ENCODE data around the gene S100Z. TPM values are rescaled to one million over a fixed set of nuclear protein-coding genes. Genes with fewer than 3 reads are reported as not detected.

The S100Z gene
- total RNA-seq, 1 donor from 2014 or later, result not detected

DNA sequence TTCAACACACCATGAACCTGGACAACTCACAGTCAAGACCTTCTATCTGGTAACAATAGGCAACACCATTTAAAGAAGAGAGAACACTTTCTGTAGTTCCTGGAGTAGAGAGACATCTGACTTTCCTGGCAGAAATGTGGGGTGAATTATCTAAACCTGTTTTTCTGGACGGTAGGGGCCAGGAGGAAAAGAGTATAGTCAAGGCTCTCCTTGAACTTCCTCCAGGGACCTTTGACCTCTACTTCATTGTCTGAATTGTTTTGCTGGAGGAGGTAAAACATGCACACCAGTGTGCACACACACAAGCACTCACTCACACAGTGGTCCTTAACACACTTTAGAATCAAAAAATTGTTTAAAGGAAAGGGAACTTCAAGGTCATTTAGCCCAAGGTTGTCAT lies 13.2 kb downstream of the S100Z start:
- no peaks in the 10 kb centered on the region for H3K36me3 ChIP-seq
- H3K4me1 Mint-ChIP-seq, result peaks cover 18% of the 10 kb centered on the region
- no peak overlapping the region for H3K4me2 ChIP-seq
- no peaks in the 10 kb centered on the region for H3K9me3 ChIP-seq (ENCODE audit: low read depth)
- peaks cover 3% of the 10 kb centered on the region for H3K4me1 ChIP-seq
- no peaks in the 10 kb centered on the region for H3K36me3 Mint-ChIP-seq
- no peak overlapping the region for H3K4me3 ChIP-seq
- H3K4me3 Mint-ChIP-seq, result no peak overlapping the region
- TF ChIP-seq EZH2phosphoT487 (IDR thresholded peaks at IDR 0.05) (no peak), EZH2 (IDR thresholded peaks at IDR 0.05) (no peak)
- TF ChIP-seq, protein P1, sequence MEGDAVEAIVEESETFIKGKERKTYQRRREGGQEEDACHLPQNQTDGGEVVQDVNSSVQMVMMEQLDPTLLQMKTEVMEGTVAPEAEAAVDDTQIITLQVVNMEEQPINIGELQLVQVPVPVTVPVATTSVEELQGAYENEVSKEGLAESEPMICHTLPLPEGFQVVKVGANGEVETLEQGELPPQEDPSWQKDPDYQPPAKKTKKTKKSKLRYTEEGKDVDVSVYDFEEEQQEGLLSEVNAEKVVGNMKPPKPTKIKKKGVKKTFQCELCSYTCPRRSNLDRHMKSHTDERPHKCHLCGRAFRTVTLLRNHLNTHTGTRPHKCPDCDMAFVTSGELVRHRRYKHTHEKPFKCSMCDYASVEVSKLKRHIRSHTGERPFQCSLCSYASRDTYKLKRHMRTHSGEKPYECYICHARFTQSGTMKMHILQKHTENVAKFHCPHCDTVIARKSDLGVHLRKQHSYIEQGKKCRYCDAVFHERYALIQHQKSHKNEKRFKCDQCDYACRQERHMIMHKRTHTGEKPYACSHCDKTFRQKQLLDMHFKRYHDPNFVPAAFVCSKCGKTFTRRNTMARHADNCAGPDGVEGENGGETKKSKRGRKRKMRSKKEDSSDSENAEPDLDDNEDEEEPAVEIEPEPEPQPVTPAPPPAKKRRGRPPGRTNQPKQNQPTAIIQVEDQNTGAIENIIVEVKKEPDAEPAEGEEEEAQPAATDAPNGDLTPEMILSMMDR (IDR thresholded peaks at IDR 0.05), result no peak
- H2AFZ ChIP-seq (replicated peaks), result no peak overlapping the region
- H3K27ac Mint-ChIP-seq, result no peak overlapping the region
- H3K27me3 ChIP-seq, result no peaks in the 10 kb centered on the region
- no peaks in the 10 kb centered on the region for H4K20me1 ChIP-seq (ENCODE audit: low read depth)
- no peaks in the 10 kb centered on the region for H3K79me2 ChIP-seq (ENCODE audit: low read depth)
- H3K27me3 Mint-ChIP-seq (ENCODE audit: insufficient read depth, low read depth), result peaks cover 2% of the 10 kb centered on the region
- no peak overlapping the region for H3K27ac ChIP-seq
- no peaks in the 10 kb centered on the region for H3F3A ChIP-seq (ENCODE audit: low read depth)
- H3K9ac ChIP-seq, result no peak overlapping the region
- no peak for DNase-seq (ENCODE audit: low spot score)
- H3K9me3 Mint-ChIP-seq, result no peaks in the 10 kb centered on the region

- no peak for DNase-seq (ENCODE audit: low spot score)
- no peaks in the 10 kb centered on the region for H3K9me3 Mint-ChIP-seq
Observed at GRCh38 chr5:76866503-76866902, 16.7 kb downstream of the S100Z start.

GRCh38 chr5:76867038-76867437 lies 17.2 kb downstream of the S100Z start:
- no peak for DNase-seq (ENCODE audit: low spot score)
- Histone ChIP-seq H3K4me1 (no peaks in the 10 kb centered on the region), H4K20me1 (ENCODE audit: low read depth) (no peaks in the 10 kb centered on the region), H3K36me3 (no peaks in the 10 kb centered on the region), H3K79me2 (ENCODE audit: low read depth) (no peaks in the 10 kb centered on the region), H3K27me3 (no peaks in the 10 kb centered on the region), H3K4me3 (no peak overlapping the region), H3K9me3 (ENCODE audit: low read depth) (no peaks in the 10 kb centered on the region), H3F3A (ENCODE audit: low read depth) (no peaks in the 10 kb centered on the region), H3K27ac (no peak overlapping the region), H3K9ac (no peak overlapping the region), H2AFZ (replicated peaks) (no peak overlapping the region), H3K4me2 (no peak overlapping the region)
- peaks cover 16% of the 10 kb centered on the region for H3K4me1 Mint-ChIP-seq
- no peaks in the 10 kb centered on the region for H3K9me3 Mint-ChIP-seq
- H3K27ac Mint-ChIP-seq, result no peak overlapping the region
- no peaks in the 10 kb centered on the region for H3K36me3 Mint-ChIP-seq
- TF ChIP-seq EZH2 (IDR thresholded peaks at IDR 0.05), result no peak
- TF ChIP-seq EZH2phosphoT487 (IDR thresholded peaks at IDR 0.05), result no peak
- TF ChIP-seq, protein P1 (IDR thresholded peaks at IDR 0.05), result no peak
- H3K27me3 Mint-ChIP-seq (ENCODE audit: insufficient read depth, low read depth), result peaks cover 4% of the 10 kb centered on the region
- no peak overlapping the region for H3K4me3 Mint-ChIP-seq

More at GRCh38 chr5:76866503-76866902, 16.7 kb downstream of the S100Z start:
- no peaks in the 10 kb centered on the region for H3K79me2 ChIP-seq (ENCODE audit: low read depth)
- Mint-ChIP-seq H3K27me3 (ENCODE audit: insufficient read depth, low read depth) (peaks cover 4% of the 10 kb centered on the region), H3K36me3 (no peaks in the 10 kb centered on the region), H3K4me3 (no peak overlapping the region), H3K27ac (no peak overlapping the region), H3K4me1 (peaks cover 20% of the 10 kb centered on the region)
- H4K20me1 ChIP-seq (ENCODE audit: low read depth), result no peaks in the 10 kb centered on the region
- H2AFZ ChIP-seq (replicated peaks), result no peak overlapping the region
- no peak overlapping the region for H3K27ac ChIP-seq
- no peak overlapping the region for H3K4me2 ChIP-seq
- peaks cover 3% of the 10 kb centered on the region for H3K4me1 ChIP-seq
- H3K36me3 ChIP-seq, result no peaks in the 10 kb centered on the region
- no peak overlapping the region for H3K4me3 ChIP-seq
- TF ChIP-seq EZH2 (IDR thresholded peaks at IDR 0.05) (no peak), EZH2phosphoT487 (IDR thresholded peaks at IDR 0.05) (no peak)
- TF ChIP-seq, protein P1 (IDR thresholded peaks at IDR 0.05), result no peak
- H3K27me3 ChIP-seq, result no peaks in the 10 kb centered on the region
- no peaks in the 10 kb centered on the region for H3F3A ChIP-seq (ENCODE audit: low read depth)
- H3K9me3 ChIP-seq (ENCODE audit: low read depth), result no peaks in the 10 kb centered on the region
- no peak overlapping the region for H3K9ac ChIP-seq
